ENCODE measurements around the gene FAM53A.

The FAM53A gene

DNA sequence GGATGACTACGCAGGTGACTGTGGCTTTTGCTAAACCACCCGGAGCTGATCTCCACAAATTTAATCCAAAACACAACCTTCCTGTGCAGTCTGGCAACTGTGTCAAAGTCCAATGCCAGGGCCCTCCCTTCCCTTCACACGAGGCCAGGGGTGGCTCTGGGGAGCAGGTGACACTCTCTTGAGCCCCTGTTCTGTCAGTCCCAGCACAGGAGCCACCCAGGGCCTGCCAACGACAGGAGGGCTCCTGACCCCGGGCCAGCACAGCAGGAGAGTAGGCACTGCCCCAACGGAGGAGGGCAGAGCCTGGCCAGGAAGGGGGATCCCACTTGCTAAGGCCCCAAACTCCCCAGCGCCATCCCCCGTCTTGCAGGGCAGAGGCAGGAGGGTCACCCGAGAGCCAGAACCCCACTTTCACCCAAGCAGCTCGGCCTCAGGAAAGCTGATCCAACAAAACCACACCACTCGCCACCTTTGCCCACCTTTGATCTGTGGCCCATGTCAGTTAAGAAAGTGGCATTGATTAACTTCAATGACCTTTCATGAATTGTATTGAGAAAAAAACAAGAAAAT, 44.7 kb downstream of the FAM53A start:
- no peak for DNase-seq (ENCODE audit: low spot score)

DNA sequence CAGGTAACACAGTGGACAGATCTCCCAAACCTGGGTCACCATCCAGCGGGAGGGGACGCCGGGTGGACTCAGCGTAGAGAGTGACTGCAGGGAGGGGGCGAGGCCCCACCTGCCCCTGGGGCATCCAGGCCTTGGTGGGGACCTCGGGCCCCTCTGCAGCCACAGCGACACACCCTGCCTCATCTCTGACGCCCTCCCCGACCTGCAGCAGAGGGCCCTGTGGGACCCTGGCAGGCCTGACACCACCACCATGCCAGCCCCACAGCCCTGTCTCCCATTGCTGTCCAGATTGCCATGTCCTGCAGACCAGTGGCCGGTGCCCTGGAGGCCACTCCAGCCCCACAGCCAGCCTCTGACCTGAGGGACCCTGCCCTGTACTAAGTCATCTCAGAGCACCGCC, 45.2 kb downstream of the FAM53A start:
- DNase-seq (ENCODE audit: low spot score): no peak

DNA sequence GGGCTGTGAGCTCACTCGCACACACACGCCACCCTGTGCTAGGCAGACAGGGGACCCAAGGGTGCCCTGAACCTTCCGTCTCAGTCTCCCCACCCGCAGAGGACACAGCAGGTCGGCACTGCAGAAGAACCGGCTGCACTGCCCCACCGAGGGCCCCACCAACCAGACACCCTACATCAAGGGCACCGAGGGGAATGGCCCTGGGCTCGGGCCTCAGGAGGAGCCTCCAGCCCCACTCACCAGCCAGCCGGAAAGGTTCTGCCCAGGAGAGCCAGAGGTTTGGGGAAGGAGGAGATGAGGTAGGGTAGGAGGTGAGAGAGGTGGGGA, 45.9 kb downstream of the FAM53A start:
- DNase-seq (ENCODE audit: low spot score): no peak

DNA sequence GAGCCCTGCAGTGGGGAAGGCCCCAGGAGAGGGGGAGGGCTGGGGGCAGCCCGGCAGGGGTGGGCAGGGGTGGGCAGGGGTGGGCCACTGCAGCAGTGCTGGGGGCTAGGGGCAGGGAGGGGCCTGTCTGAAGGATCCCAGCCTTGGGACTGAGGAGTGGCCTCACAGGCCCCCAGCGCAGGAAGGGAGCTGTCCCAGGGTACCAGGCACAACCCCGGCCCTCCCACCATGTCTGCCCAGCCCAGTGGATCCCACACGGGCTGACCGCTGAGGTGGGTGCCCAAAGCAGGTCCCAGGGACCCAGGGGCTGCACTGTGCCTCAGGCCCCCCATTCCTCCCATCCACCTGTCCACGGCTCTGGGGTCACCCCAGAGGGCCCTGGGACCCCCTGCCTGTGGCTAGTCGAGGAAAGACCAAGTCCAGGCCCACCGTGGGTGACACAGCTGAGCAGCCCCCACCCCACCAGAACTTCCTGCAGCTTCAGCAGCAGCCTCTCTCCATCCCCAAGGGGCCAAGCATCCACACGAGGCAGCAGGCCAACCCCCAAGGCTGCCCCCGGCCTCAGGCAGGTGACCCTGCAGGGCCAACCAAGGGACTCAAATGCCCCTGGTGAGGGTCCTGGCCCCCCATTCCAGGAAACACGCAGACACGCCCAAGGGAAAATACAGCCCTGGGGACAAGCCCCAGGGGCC, 46.4 kb downstream of the FAM53A start:
- no peak for DNase-seq (ENCODE audit: low spot score)

DNA sequence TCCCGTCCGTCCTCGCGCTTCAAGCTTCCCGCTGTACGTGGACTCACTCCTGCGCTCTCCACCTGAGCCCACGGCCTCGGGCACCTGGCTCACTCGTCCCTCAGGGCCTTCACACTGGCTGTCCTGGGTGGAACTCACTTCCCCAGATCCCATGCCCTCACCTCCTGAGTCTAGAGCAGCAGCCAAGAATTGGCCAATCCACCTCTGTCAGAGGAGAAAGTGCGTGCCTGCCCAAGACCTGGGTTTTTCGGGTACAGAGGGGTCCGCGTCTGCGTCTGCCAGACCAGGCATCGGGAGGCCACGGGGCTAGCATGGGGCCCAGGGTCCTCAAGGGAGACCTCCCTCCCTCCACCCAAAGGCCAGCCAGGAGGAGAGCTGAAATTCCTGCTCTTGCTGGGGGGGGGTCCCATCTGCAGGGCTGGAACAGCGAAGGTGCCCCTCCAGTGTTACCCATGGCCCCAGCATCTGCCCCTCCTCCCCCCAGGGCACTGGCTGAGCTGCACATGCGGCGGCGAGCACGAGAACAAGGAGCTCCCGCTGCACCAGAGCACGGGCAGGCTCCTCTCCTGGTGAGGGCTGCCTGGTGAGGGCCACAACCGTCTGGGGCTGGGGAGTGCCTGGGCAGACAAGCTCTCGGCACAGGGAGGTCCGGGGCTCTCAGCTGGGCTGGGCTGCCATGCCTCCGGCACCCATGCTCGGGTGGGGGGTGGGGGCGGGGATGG, 47.5 kb downstream of the FAM53A start:
- no peak for DNase-seq (ENCODE audit: low spot score)

DNA sequence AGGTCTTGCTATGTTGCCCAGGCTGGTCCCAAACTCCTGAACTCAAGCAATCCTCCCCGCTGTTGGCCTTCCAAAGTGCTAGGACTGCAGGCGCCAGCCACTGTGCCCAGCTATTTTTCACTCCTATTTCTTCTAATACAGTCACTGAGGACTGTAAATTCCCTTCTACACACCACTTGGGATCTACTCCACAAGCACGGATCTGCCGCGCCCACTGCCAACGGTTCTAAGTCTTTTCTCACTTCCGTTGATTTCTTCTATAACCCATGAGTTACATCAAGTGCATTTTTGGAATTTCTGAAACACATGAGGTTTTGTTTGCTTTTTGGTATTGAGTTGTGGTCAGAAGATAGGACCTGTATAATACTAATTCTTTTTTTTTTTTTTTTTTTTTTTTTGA, 48.6 kb downstream of the FAM53A start:
- no peak for DNase-seq (ENCODE audit: low spot score)

DNA sequence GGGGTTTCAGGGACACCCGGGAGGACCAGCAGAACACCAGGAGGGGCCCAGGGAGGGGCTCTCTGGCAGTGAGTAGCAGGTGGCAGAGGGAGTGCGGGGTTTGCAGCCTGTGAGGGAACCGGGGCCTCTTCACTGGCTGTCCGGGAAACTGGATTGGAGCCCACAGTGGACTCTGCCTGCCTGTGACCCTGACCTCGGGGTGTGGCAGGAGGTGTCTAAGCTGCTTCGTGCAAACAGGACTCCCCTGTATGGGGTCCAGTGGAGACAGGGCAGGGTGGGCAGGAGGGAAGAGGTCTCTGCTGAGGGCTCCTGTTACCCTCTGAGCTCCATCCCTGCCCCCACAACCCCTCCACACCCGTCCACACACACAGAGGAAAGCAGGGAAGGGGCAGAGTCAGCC, 50.1 kb downstream of the FAM53A start:
- no peak for DNase-seq (ENCODE audit: low spot score)

DNA sequence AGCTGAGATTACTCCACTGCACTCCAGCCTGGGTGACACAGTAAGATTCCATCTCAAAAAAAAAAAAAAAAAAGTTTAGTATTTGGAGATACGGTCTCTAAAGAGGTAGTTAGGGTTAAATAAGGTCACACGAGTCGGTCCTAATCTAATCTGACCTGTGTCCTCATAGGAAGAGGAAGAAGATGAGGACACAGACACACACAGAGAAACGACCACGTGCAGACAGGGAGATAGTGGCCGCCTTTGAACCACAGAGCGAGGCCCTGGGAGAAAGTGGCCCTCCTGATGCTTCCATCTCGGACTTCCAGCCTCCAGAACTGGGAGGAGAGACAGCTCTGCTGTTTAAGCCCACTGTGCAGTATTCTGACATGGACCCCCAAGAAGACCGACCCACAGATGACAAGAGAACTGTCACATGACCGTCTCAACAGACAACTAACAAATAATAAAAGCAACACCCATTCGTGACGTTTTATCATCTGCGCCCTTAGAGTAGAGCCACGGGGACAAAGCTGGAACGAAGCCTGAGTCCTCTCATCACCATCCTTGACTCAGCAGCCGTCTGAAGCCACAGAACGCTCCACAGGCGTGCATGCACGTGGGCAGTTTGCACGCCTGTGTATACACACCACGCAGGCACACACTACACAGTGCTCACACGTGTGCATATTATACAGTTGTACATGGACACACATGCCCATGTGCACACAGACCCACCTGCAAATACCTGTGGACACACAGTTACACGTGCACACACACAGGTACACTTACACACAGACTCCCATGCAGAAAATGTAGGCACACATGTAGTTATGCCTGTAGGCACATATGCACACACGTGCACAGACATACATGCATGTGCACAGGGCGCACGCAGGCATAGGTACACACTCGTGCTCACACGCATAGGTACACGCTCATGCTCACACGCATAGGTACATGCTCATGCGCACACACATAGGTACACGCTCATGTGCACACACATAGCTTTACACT, 51.7 kb downstream of the FAM53A start:
- DNase-seq (ENCODE audit: low spot score): no peak

DNA sequence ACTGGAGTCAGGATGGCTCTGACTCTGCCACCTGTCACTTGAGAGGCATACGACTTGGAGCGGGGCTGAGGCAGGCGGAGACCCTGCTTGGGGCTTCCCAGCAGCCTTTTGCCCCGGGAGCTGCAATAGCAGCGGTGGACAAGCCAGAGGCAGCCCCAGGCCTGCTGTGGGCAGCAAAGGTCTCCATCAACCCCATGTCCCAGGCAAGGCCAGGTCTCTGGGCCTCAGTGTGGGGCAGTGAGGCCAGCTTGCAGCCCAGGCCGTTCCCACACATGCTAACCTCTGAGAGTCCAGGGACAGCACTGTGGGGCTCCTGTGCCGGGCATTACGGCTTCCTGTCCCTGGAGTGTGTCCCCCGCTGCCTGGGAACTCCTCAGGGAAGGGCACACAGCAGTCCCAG, 53.0 kb downstream of the FAM53A start:
- no peak for DNase-seq (ENCODE audit: low spot score)

DNA sequence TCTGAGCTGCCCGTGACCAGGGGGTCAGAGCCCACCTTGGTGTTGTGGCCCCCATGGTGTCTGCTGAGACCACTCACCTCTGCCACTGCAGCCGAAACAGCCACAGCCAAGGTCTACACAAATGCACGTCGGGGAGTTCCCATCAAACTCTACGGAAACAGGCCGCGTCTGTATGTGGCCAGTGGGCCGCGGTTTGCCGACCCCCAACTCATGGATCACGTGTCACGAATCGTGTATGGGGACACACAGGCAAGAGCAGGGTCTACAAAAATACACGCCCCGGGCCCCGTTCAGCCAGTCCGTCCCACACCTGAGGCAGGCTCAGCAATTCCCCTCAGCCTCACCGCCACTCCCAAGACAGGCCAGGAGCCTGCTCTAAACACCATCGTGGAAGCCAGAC, 53.8 kb downstream of the FAM53A start:
- no peak for DNase-seq (ENCODE audit: low spot score)

DNA sequence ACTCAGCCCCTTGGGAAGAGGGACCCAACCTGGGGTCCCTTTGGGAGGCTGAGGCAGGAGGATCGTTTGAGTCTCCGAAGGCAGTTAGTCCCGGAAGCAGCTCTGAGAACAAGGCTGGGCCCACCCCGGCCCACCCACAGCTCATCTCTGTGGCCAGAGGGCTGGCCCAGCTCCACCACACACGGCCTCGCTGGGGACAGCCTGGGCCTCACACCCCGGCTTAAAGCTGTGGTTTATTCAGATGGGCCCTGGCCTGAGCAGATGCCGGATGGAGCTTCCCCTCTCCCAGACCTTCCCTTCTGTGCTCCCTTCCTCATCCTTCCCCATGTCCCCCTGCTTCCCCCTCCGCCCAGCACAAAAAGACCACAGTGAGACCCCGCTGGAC, 54.4 kb downstream of the FAM53A start:
- no peak for DNase-seq (ENCODE audit: low spot score)

DNA sequence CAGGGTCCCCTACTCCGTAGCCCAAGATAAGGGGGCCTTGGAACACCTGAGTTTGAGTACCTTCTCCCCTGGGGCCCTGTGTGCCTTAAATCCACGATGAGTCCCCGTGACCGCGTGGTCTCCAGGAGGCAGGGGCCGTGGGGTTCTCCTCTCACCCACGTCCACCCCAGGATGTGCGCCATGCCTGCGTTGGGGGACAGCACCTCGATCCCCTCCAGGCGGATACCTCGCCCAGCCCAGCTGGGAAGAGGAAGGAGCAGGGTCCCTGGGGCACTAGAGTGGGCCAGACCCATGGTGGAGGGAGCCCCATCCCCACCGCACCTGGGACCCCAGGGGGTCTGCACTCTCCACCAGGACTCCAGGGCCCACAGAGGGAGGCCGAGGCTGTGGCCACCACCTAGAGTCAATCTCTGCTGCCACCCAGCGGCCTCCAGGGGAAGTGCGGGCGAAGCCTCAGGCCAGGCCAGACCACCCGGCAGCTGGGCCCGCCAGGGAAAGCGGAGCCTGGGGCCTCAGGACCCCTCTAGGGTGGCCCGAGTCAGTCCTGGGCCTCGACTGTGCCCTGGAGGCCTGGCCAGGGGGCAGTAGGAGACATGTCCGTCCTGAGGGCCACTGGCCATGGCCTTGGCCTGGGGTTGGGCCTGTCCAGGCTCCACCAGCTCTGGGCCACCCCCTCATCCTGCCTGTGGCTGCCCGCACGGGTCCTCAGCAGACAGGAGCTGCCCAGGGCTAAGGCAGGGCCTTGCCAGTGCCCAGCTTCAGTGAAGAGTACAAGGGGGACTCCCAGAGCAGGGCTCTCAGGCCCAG, 55.0 kb downstream of the FAM53A start:
- DNase-seq (ENCODE audit: low spot score): peak; percentile 39

DNA sequence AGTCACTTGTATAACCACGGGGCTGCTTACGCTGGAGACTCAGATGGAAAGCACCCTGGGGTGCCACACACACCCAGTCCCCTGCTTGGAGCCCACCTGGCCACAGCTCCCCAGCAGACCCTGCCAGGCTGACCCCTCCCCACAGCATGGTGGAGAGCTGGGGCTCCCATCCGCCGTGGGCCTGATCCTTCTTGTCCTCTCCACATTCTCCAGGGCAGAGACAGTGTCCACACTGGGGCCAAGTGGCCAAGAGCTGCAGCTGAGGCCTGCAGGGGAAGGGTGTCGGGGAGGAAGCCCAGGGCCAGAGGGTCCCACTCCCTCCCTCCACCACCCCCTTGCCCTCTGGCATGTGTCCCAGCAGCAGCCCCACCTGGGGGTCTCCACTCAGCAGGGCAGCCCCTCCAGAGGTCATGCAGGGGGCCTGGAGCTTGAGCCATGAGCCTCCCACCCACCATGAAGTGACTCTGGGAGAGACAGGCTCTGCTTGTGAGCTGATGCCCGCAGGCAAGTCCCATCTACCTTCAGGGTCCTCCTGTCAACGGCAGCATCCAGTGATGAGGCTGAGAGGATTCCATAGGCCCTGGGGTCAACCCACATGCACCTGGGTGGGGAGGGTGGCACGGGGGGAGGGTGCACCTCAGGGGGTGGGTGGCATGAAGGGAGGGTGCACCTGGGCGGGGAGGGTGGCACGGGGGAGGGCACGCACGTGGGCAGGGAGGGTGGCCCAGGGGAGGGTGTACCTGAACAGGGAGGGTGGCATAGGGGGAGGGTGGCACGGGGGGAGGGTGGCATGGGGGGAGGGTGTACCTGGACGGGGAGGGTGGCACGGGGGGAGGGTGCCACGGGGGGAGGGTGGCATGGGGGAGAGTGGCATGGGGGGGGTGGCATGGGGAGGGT, 56.4 kb downstream of the FAM53A start:
- no peak for DNase-seq (ENCODE audit: low spot score)

DNA sequence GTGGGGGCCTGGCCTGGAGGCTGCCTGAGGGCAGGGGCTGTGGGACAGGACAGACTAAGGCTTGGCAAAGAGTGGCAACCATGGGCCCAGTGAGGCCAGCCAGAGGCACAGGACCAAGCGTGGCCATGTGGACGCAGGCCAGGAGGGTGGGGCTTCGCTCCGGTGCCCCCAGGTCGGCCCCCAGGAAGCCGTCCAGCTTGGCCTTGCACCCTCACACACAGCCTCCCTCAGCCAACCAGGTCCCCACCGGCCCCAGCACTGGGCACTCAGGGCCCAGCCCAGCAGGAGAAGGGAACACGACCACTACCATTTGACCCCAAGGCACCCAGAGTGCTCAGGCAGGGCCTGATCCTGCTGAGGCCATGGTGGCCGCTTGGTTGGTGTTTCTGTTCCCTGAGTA, 57.2 kb downstream of the FAM53A start:
- DNase-seq (ENCODE audit: low spot score): no peak

DNA sequence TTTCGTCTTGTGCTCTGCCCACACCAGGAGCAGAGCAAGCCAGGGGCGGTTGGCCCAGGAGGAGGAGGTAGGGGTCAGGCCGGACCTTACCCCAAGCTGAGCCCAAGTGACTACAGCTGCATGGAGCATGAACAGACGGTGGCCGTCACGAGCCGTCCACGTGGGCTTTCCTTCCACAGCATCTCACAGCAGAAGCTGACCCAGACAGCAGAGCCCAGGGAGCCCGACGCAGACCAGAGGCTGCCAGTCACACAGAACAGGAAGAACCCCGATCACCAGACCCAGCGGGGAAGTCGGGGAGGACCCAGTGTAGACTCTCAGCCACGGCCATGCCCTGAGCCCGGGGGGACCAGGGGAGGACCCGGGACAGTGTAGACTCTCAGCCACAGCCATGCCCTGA, 58.0 kb downstream of the FAM53A start:
- no peak for DNase-seq (ENCODE audit: low spot score)

DNA sequence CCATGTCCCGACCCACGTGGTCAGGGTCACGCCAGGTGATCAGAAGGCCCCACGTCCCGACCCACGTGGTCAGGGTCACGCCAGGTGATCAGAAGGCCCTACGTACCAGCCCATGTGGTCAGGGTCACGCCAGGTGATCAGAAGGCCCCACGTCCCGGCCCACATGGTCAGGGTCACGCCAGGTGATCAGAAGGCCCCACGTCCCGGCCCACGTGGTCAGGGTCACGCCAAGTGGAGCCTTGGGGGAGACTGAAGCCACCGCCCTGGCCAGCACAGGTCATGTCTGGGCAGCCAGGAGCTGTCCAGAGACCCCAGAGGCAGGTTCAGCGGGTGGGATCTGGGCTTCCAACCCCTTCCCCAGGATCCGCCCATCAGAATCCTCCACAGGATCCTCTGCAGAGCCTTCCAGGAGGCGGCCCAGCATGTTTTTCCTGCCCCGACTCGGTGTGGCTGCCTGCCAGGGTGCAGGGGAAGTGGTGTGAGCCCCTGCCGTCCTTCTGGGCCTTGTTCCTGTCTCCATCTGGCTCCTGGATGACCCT, 58.4 kb downstream of the FAM53A start:
- no peak for DNase-seq (ENCODE audit: low spot score)

DNA sequence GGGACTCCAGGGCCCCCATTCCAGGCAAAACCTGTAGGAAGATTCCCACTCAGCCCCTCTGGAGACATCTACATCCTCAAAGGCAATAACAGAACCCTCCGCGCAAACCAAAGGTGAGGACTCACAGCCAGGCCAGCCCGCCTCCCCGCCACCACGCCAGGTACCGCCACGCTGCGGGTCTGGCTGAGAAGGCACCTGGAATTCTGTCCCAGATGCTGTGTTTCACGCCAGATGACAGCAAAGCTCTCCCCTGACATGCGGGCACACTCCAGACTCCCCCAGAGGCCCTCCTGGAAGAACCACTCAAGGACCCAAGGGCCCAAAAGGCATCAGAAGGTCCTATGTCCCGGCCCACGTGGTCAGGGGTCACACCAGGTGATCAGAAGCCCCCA, 59.6 kb downstream of the FAM53A start:
- DNase-seq (ENCODE audit: low spot score): no peak

DNA sequence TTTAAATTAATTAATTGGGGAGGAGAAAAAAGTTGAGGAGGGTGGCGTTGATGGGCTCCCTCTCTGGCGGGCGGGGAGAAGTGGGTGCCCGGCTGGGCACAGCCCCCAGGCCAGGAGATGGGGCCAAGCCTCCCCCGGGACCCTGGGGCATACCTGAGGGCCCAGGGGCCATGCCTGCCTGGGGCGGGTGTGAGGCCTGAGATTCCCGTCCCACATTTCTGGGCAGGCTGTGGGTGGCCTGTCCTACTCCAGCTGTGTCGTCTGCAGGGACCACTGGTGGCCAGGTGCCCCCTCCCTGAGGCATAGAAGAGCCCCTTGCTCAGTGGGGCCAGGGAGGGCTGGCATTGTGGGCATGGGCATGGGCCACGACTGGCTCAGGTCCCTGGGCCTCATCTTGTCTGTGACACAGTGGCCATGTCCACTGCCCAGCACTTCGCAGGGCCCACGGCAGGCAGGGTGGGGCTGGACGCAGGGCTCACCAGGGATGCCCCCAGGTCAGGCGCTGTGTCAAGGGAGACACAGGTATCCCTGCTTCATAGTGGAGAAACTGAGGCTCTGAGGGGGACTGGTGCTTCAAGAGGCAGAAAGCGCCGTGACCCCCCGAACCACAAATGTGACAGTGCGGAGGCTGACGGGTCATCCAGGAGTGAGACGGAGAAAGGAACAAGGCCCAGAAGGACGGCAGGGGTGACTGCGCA, 60.1 kb downstream of the FAM53A start:
- DNase-seq (ENCODE audit: low spot score): no peak

DNA sequence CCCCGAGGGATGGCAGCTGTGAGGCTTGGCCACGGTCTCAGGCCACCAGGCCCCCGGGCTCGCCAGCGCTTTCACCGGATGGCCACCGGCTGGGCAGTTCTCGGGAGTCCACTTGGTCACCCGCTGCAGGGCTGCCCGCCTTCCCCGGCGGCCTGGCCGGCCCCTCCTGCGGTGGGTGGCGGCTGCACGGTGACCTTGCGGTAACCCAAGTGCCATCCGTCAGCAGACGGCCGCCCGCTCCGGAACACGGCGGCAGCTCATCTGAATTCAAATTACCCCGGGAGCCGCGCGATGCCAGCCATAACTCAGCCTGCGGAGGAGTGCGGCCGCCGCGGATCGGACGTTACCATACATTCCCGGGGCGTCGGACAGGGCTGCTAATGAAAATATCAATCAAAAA, 60.7 kb downstream of the FAM53A start:
- DNase-seq (ENCODE audit: low spot score): no peak

DNA sequence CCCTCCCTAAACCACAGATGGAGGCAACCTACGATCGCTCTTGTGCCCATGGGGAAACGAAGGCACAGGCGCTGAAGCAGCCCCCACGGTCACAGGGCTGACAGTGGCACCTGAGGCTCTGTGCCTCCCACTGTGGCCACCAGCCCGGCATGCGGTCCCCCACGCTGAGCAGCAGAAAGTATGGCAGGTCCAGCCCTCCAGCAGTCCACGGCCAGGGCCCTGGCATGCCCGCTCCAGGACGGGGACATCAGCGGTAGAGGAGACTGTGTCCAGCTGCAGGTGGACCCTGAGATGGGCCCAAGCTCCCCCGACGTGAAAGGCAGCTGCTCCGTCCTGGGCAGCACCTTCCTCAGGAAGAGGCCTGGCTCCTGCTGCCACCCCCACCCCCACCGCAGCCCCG, 61.2 kb downstream of the FAM53A start:
- DNase-seq (ENCODE audit: low spot score): no peak
